Lung (tissue), 12 donors: ENCODE measurements around the gene C1orf116. TPM values are rescaled to one million over a fixed set of nuclear protein-coding genes. Genes with fewer than 3 reads are reported as not detected.

Source experiments
- ATAC-seq: fragments of 200-7000 bp; cut with Tn5 transposase; one replicate; pipeline ENCODE4 v1.9.1; 2020; ENCODE audit warnings: moderate number of reproducible peaks; ENCODE audit not compliant: insufficient read depth, low FRiP score
- DNase-seq, 3 donors: peaks; one replicate each; pipeline ENCODE4 v3.0.0-alpha.2; 2013 to 2017
- H3K27ac ChIP-seq, 2 donors: one replicate each; pipeline ENCODE4 v1.5.1; 2013; ENCODE audit warnings: mild to moderate bottlenecking in 2 of 2, moderate library complexity in 2 of 2, control low read depth in 1 of 2, inconsistent platforms in 1 of 2, low read depth in 1 of 2, low read length in 1 of 2
- H3K27me3 ChIP-seq, 3 donors: one replicate each; pipeline ENCODE4 v1.5.1; 2013; ENCODE audit warnings: low read length in 2 of 3; ENCODE audit not compliant: control insufficient read depth in 3 of 3, insufficient read depth in 3 of 3
- H3K36me3 ChIP-seq, 4 donors: one replicate each; pipeline ENCODE4 v1.5.1; 2013; ENCODE audit warnings: low read length in 4 of 4, mild to moderate bottlenecking in 1 of 4, moderate library complexity in 1 of 4; ENCODE audit not compliant: control insufficient read depth in 4 of 4, insufficient read depth in 4 of 4
- H3K4me1 ChIP-seq, 5 donors: one replicate each; pipeline ENCODE4 v1.5.1; 2013; ENCODE audit warnings: low read length in 5 of 5, mild to moderate bottlenecking in 2 of 5, moderate library complexity in 1 of 5; ENCODE audit not compliant: control insufficient read depth in 5 of 5, insufficient read depth in 5 of 5
- H3K4me3 ChIP-seq: one replicate; pipeline ENCODE4 v1.5.1; 2013; ENCODE audit warnings: mild to moderate bottlenecking, control low read depth, moderate library complexity
- H3K9ac ChIP-seq, 2 donors: one replicate each; pipeline ENCODE4 v1.5.1; 2013; ENCODE audit warnings: low read length in 2 of 2, control low read depth in 1 of 2; ENCODE audit not compliant: insufficient read depth in 1 of 2
- H3K9me3 ChIP-seq, 4 donors: one replicate each; pipeline ENCODE4 v1.5.1; 2013; ENCODE audit warnings: low read length in 3 of 4, mild to moderate bottlenecking in 1 of 4, moderate library complexity in 1 of 4; ENCODE audit not compliant: control insufficient read depth in 4 of 4, insufficient read depth in 3 of 4
- CTCF ChIP-seq: IDR thresholded peaks from 2 replicates; pipeline ENCODE4 v1.5.1; 2012; ENCODE audit warnings: mild to moderate bottlenecking; ENCODE audit errors: control extremely low read depth, extremely low read depth
- WGBS, 2 donors: extraction: QIAGEN DNeasy Blood & Tissue Kit; methylation state at CpG; one replicate each; pipeline ENCODE4 v1.1.7; 2013; 5-methylcytosine and 5-hydroxymethylcytosine counted together
- polyA plus RNA-seq, 2 donors: library from polyadenylated mRNA; stranded (reverse); fragments of 200-250 nt; gene quantifications; one replicate each; pipeline ENCODE4 v1.2.1, GENCODE V29; 2013
- total RNA-seq, 2 donors: library from RNA; depleted of rRNA in 1 of 2; stranded (reverse); fragments of >200 nt in 1 of 2; gene quantifications; one replicate each; pipeline ENCODE4 v1.2.1, GENCODE V29; 2014 to 2021
- donor health status: control.
- donor health status: control.
- donor health status: Bipolar disorder and iron deficiency.
- donor health status: healthy.
- donor health status: DM: yes; HTN: yes; CAD: no.

The C1orf116 gene
- total and polyA plus RNA-seq, 4 donors = 27.7 to 130 (median 91.6) TPM

DNA sequence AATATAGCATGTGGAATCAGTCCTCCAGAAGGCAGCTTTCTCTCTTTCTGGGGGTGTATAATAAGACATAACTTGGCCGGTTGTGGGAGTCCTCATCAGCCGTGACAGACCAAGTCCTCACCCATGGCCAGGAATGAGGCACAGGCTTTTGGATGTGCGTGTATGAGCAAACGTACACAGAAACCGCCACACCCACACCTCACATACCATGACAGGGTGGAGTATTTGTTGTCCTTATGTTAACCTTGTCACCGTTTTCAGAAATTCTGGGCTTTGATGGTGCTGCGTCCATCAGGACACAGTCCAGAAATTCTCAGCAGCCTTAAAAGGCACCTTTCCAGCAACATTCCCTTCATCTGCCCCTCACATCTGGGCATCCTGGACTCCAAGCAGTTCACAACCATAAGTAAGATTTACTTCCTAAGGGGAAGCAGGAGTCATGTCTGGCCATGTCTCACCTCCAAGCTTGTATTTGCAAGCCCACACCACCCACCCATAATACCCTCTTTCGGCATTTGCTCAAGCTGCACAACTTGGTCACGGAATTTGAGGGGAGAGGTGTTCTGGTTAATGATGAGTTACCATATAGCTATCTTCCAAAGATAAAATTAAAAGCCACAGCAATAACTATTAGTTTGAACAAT is 12.4 kb downstream of the C1orf116 start:
- H3K9me3 ChIP-seq = peaks cover 0 to 2% (median 0%) of the 10 kb centered on the region in 4 donors
- no peaks in the 10 kb centered on the region for H3K27me3 ChIP-seq
- peaks cover 0 to 14% (median 9%) of the 10 kb centered on the region in 5 donors for H3K4me1 ChIP-seq
- H3K9ac ChIP-seq = no peak overlapping the region
- DNase-seq = no peak
- ATAC-seq = peak; percentile 27
- WGBS, 2 donors = 70 to 91% methylated on average over 9 of the region's 9 CpGs
- H3K4me3 ChIP-seq = no peak overlapping the region
- H3K27ac ChIP-seq = peak overlapping the region in 1 of 2 donors; percentile 65
- no peak for TF ChIP-seq CTCF
- peaks cover 0 to 4% (median 0%) of the 10 kb centered on the region in 4 donors for H3K36me3 ChIP-seq

DNA sequence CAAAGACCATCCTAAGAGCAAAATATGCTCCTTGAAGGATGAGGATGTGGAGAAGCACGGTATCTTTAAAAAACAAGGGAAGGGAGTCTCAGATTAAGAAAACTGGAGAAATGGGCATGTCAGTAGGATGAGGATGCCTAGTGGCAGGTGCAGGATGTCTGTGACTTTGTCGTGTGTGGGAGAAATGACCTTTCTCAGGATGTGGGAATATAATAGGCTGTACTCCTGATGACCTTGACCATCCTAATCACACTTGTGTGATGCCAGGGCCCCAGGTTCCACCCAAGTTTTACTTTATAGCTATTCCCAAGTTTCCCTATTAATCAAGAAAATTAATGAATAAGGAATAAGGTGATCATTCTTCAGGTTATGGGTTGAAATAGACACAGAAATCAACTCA is 12.9 kb downstream of the C1orf116 start:
- ATAC-seq (no peak), DNase-seq (no peak)
- no peak for TF ChIP-seq CTCF
- WGBS, 2 donors = 49 to 67% methylated on average over 2 of the region's 2 CpGs
- Histone ChIP-seq H3K4me1 (peaks cover 0 to 14% (median 6%) of the 10 kb centered on the region in 5 donors), H3K27me3 (no peaks in the 10 kb centered on the region), H3K9ac (no peak overlapping the region), H3K36me3 (peaks cover 0 to 4% (median 0%) of the 10 kb centered on the region in 4 donors), H3K27ac (peak overlapping the region in 1 of 2 donors; percentile 54), H3K4me3 (no peak overlapping the region), H3K9me3 (peaks cover 0 to 2% (median 0%) of the 10 kb centered on the region in 4 donors)

- Histone ChIP-seq H3K36me3 (peaks cover 0 to 4% (median 0%) of the 10 kb centered on the region in 4 donors), H3K4me3 (no peak overlapping the region), H3K27me3 (no peaks in the 10 kb centered on the region), H3K9ac (no peak overlapping the region), H3K4me1 (peaks cover 0 to 9% (median 1%) of the 10 kb centered on the region in 5 donors), H3K27ac (peak overlapping the region in 1 of 2 donors; percentile 23), H3K9me3 (peaks cover 0 to 2% (median 0%) of the 10 kb centered on the region in 4 donors)
- 73 to 89% methylated on average over 2 of the region's 2 CpGs for WGBS, 2 donors
- DNase-seq (no peak), ATAC-seq (no peak)
- TF ChIP-seq CTCF = no peak
These were observed 13.4 kb downstream of the C1orf116 start for GRCh38 chr1:207019161-207019560.
